Measurements from ENCODE around the gene STAT2. TPM values are rescaled to one million over a fixed set of nuclear protein-coding genes. Genes with fewer than 3 reads are reported as not detected.

Gene STAT2
- total and polyA plus RNA-seq, 9 of the 15 experiments (the other 6 are each of a cell fraction or from before 2014, with no cell fraction given): 15.5 to 46.9 (median 40.1) TPM

DNA sequence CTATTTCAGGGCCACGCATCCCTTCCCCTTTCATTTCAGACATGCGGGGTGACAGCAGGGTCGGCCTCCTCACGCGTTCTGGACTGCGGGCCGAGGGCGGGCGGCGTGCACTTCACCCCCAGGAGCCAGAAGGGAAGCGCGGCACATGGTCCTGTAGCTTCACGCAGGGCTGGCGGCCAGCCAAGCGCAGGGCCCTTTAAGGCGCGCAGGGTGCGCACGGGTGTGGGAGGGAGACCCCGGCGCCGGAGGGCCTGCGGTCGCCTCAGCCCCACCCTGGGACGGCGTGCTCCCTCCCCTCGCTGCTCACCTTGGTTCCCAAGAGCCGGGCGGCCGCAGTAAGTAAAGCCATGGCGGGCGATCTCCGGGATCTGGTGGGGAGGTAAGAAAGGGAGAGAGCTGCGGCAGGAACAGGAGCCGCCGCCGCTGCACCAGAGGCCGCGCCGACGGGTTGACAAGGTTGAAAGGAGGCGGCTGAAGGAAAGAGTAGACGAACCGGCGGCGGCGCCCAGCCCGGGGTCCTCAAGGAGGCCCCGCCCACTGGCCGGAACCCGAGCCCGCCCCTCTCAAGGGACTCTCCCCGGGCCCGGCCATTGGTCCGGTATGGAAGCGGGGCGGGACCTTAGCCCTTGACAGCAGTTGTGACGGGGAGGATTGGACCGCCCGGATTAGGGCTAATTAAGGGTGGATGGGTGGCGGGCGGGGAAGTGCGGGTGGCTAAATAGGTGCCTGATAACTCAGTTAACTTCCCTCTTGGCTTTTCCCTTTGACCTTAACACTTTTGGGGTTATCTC is 59.9 kb downstream of the STAT2 start, which contains the start of gene CS:
TSS of gene CS (minus strand) at position 478 of the 791 bp plus-strand sequence. CDS start at position 349, 129 bp downstream.
- CTCF ChIA-PET (ENCODE audit: low intra/inter-chr PET ratio): interaction anchor here (1.5 kb wide), 1 partner anchor 76 kb away, joined by 4 read pairs; the partner anchor contains the start of gene NABP2
- H3K79me2 ChIP-seq (ENCODE audit: control insufficient read depth, insufficient read depth, low read length): peaks cover 53% of the 10 kb centered on the region
- H3K27me3 ChIP-seq (ENCODE audit: control insufficient read depth in 2 of 2, insufficient read depth in 2 of 2, low read length in 2 of 2): no peaks in the 10 kb centered on the region
- H3K36me3 ChIP-seq (ENCODE audit: control insufficient read depth, insufficient read depth, low read length): peaks cover 50% of the 10 kb centered on the region
- peak; percentile 94 for ATAC-seq
- no peaks in the 10 kb centered on the region for H3K9me3 ChIP-seq (replicated peaks; ENCODE audit: control insufficient read depth, insufficient read depth, low read depth, low read length)
- peaks cover 22 to 42% of the 10 kb centered on the region in 2 experiments for H3K4me1 ChIP-seq (replicated peaks in 1 of 2; ENCODE audit: control insufficient read depth in 2 of 2, insufficient read depth in 2 of 2, low read length in 2 of 2)
- no peaks in the 10 kb centered on the region; the same call in 1 of the 2 replicates for H4K20me1 ChIP-seq (replicated peaks; ENCODE audit: control insufficient read depth, insufficient read depth, low read length)
- H3K4me3 ChIP-seq: peak within 1 kb of the TSS; percentile 64
- no TSS peak for BruUV-seq (replicated peaks)
- H2AFZ ChIP-seq (ENCODE audit: low read depth, low read length): peak within 1 kb of the TSS; percentile 85
- peak within 1 kb of the TSS; percentile 93 for H3K4me2 ChIP-seq (ENCODE audit: insufficient read depth, low read length)
- in situ Hi-C loops (cut with MboI) (no loop called here), intact Hi-C loops (cut with micrococcal nuclease) (loop anchor here (2.0 kb wide), 3 partner anchors 13 to 181 kb away; partner anchors contain the start of genes COQ10A and ZC3H10)
- H3K27ac ChIP-seq (ENCODE audit: extremely low read depth, low read depth, low read length): peak within 1 kb of the TSS; percentile 98
- FAIRE-seq: peak; percentile 59
- H3K9me1 ChIP-seq (ENCODE audit: control insufficient read depth, insufficient read depth, low read length): no peaks in the 10 kb centered on the region
- peak; percentile 96 to 99 (median 97) for DNase-seq (ENCODE audit: extremely low read depth in 1 of 4, low spot score in 3 of 4)
- H3K9ac ChIP-seq (ENCODE audit: insufficient read depth in 1 of 2, low read depth in 2 of 2, low read length in 2 of 2): peak within 1 kb of the TSS; percentile 87 to 93
- WGBS (ENCODE audit: insufficient coverage, low coverage, missing lambda C conversion rate): under 1% methylated on average over 55 of the region's 63 CpGs
- POLR2A ChIA-PET: interaction anchor here (0.6 to 3.2 kb wide), 15 partner anchors 8 to 256 kb away, joined by 3 to 18 read pairs (median 3); partner anchors contain the start of gene RNF41
- peak; percentile 11; the same call in 1 of the 2 replicates for TF ChIP-seq TOE1 (IDR thresholded peaks at IDR 0.05; ENCODE audit: borderline replicate concordance)
- peak; percentile 96; the same call in 1 of the 2 replicates for TF ChIP-seq TOE1 (CRISPR knock-in tag; IDR thresholded peaks at IDR 0.05; ENCODE audit: borderline replicate concordance, low read depth)
- peak; percentile 6; the same call in 1 of the 2 replicates for TF ChIP-seq ELF1 (tag; IDR thresholded peaks at IDR 0.05)
- TF ChIP-seq NONO (IDR thresholded peaks at IDR 0.05; ENCODE audit: low read depth in 2 of 2, low read length in 1 of 2): peak in 1 of 2 experiments; percentile 75; a peak in 1 of 4 replicates
- peak; percentile 47; the same call in 1 of the 2 replicates for TF ChIP-seq NFE2 (IDR thresholded peaks at IDR 0.05; ENCODE audit: low read depth)
- TF ChIP-seq SRSF9 (IDR thresholded peaks at IDR 0.05; ENCODE audit: borderline replicate concordance, low read depth, low read length): no peak
- TF ChIP-seq HNRNPLL (IDR thresholded peaks at IDR 0.05; ENCODE audit: low read depth, low read length, poor library complexity, severe bottlenecking): peak; percentile 92
- TF ChIP-seq TGIF2 (CRISPR knock-in tag; IDR thresholded peaks at IDR 0.05): peak; percentile 93; the same call in 1 of the 2 replicates
- peak; percentile 74 for TF ChIP-seq MEIS2 (IDR thresholded peaks at IDR 0.05; ENCODE audit: partially characterized antibody)
- TF ChIP-seq TRIM24 (IDR thresholded peaks at IDR 0.05): no peak
- TF ChIP-seq, protein P1, sequence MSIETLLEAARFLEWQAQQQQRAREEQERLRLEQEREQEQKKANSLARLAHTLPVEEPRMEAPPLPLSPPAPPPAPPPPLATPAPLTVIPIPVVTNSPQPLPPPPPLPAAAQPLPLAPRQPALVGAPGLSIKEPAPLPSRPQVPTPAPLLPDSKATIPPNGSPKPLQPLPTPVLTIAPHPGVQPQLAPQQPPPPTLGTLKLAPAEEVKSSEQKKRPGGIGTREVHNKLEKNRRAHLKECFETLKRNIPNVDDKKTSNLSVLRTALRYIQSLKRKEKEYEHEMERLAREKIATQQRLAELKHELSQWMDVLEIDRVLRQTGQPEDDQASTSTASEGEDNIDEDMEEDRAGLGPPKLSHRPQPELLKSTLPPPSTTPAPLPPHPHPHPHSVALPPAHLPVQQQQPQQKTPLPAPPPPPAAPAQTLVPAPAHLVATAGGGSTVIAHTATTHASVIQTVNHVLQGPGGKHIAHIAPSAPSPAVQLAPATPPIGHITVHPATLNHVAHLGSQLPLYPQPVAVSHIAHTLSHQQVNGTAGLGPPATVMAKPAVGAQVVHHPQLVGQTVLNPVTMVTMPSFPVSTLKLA (conservative IDR thresholded peaks at IDR 0.05): peak; percentile 95 to 98
- peak; percentile 97 for TF ChIP-seq ARID4B (CRISPR knock-in tag; IDR thresholded peaks at IDR 0.05)
- TF ChIP-seq USF1 (CRISPR knock-in tag; IDR thresholded peaks at IDR 0.05): peak; percentile 76

Data from K562 (cell line).